CD4-positive, alpha-beta T cell treated with Interleukin-6 at 100 ng/mL for 8 hours (primary cell): Measurements from ENCODE around the gene ZBTB44.
"Not testable (repeated sequence)": the region's sequence is repeated elsewhere in the genome, so short reads cannot be mapped to it uniquely, and the experiment has no call there.

ENCODE experiments used
- DNase-seq: peaks from one replicate; pipeline ENCODE4 v3.0.0-alpha.2; 2020; ENCODE audit warnings: mixed read lengths, low spot score

The ZBTB44 gene

DNA sequence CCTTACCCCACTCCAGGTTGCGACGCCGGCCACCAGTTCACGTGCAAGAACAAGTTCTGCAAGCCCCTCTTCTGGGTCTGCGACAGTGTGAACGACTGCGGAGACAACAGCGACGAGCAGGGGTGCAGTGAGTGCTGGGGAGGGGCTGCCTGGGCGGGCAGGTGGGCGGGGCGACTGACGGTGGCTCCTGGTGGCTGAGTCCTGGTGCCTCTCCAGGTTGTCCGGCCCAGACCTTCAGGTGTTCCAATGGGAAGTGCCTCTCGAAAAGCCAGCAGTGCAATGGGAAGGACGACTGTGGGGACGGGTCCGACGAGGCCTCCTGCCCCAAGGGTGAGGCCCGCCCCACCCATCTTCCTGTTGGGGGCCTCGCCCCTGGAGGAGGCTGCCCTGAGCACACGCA lies 116.4 kb downstream of the ZBTB44 start:
- DNase-seq, result no peak

DNA sequence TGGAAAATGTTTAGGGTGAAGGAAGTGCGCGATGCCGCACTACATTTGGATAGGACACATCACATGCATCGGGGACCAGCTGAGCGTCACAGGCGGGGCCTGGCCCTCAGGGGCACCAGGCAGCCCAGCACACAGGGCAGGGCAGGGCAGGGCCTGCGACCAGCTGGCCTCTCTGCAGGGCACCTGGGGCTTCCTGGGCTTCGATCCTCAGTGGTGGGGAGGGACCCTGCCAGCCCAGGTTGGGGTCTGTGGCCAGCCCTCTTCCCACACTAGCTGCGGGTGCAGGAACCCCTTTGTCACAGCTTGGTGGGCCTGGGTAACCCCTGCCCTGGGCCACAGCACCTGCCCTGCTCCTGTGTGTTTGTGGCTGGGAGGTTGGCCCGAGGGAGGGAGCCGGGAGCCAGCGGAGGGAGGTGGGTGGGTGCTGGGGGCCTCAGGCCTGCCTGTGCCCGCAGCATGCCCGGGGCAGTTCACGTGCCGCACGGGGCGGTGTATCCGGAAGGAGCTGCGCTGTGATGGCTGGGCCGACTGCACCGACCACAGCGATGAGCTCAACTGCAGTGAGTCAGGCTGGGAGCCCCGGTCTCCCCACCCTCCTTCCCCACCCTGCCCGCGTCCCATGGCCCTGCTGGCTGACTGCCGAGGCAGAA lies 117.2 kb downstream of the ZBTB44 start:
- no peak for DNase-seq

DNA sequence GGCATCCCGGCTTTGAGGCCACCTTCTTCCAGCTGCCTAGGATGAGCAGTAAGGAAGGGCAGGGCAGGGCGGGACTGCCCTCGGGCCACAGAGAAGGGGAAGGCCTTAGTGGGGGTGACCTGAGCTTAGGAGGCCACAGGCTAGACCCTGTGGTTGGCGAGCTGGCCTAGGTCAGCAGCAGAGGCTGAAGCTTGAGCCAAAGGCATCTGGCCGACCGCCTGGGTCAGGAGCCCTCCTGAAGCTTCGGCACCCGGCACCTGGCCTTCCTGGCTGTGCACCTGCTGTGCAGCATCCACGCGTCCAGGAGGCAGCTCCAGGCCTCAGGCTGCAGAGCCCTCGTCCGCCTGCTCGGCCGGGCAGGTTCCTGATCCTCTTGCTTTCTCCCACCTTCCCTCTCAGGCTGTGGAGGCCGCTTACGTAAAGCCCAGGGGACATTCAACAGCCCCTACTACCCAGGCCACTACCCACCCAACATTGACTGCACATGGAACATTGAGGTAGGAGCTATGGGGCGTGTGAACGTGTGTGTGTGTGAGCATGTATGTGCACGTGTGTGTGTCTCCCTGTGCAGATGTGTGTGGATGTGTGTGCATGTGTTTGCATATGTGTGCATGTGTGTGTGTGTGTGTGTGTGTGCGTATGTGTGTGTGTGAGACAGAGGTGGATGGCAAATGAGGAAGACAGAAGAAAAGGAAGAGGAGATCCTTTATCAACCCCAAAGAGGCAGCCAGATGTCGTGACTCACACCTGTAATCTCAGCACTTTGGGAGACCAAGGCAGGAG lies 120.3 kb downstream of the ZBTB44 start:
- no peak for DNase-seq

DNA sequence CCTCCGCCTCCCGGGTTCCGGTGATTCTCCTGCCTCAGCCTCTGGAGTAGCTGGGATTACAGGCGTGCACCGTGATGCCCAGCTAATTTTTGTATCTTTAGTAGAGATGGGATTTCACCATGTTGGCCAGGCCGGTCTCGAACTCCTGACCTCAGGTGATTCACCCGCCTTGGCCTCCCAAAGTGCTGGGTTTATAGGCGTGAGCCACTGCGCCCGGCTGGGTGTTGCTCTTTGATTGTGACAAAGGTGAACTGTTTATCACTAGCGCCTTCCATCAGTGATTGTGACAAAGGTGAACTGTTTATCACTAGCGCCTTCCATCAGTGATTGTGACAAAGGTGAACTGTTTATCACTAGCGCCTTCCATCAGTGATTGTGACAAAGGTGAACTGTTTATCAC lies 121.2 kb downstream of the ZBTB44 start:
- DNase-seq, result not testable (repeated sequence)

DNA sequence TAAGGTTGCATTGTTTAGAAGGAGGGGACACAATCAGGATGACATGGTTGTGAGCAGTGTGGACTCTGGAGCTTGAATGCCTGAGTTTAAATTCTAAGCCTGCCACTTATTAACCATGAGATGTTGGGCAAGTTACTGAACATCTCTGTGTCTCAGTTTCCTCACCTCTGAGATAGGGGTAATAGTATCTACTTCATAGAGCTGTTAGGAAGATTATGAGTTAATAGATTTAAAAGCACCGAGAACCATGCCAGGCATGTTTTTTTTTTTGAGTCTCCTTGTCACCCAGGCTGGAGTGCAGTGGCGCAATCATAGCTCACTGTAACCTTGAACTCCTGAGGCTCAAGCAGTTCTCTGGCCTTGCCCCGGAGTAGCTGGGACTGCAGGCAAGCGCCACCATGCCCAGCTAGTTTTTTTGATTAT lies 121.9 kb downstream of the ZBTB44 start:
- no peak for DNase-seq

DNA sequence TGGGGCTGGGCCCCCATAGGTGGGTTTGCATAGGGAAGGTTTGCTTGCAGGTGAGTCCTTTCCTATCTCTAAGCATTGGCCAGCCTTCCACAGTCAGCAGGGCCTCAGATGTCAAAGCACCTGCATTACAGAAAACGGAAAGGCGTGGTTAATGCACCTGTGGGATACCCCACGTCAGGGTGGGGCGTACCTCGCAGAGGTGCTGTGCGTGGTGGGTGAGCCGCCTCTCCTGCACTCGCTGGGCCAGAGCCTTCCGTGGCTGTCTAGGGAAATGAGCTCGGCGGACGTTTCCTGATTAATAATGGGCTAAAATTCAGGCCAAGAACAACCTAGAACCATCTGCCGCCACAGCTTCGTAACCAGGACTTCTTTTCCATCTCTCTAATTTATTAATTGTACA lies 122.8 kb downstream of the ZBTB44 start:
- no peak for DNase-seq

DNA sequence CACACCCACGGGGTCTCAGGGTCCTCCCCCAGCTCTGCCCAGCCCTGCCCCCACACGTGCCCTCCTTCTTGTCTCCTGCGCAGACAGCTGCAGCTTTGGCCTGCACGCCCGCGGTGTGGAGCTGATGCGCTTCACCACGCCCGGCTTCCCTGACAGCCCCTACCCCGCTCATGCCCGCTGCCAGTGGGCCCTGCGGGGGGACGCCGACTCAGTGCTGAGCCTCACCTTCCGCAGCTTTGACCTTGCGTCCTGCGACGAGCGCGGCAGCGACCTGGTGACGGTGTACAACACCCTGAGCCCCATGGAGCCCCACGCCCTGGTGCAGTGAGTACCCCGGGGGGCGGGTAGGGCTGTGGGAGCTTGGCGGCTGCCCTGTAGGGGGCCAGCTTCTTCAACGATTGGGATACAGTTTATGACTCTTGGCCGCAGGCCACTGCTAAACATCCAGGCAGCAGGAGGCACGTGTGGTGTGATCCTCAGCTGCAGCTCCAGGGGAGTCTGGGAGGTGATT lies 124.3 kb downstream of the ZBTB44 start:
- DNase-seq, result no peak

DNA sequence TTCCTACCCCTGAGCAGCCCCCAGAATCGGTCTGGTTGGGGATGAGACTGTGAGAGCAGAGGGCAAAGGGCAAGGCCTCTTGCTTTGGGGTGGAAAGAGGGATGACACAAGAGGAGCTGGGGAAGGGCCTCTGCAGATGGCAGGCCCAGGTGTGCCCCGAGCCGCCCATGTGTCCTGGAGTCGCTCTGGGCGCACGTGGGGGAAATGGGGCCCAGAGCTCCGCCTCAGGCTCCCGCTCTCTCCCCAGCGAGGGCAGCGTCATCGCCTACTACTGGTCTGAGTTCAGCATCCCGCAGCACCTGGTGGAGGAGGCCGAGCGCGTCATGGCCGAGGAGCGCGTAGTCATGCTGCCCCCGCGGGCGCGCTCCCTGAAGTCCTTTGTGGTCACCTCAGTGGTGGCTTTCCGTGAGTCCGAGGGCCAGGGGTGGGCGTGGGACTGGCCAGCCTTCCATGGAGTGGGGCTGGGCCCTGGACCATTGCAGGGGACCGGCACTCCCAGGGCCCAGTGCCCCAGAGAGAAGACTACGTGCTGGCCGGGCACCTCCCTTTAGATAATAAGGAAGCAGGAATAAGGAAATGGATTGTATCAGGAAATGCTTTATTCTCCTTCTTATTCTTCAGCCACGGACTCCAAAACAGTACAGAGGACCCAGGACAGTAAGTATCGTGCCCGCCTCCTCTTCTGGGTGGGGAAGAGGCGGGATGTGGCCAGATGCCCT lies 125.1 kb downstream of the ZBTB44 start:
- DNase-seq, result no peak

DNA sequence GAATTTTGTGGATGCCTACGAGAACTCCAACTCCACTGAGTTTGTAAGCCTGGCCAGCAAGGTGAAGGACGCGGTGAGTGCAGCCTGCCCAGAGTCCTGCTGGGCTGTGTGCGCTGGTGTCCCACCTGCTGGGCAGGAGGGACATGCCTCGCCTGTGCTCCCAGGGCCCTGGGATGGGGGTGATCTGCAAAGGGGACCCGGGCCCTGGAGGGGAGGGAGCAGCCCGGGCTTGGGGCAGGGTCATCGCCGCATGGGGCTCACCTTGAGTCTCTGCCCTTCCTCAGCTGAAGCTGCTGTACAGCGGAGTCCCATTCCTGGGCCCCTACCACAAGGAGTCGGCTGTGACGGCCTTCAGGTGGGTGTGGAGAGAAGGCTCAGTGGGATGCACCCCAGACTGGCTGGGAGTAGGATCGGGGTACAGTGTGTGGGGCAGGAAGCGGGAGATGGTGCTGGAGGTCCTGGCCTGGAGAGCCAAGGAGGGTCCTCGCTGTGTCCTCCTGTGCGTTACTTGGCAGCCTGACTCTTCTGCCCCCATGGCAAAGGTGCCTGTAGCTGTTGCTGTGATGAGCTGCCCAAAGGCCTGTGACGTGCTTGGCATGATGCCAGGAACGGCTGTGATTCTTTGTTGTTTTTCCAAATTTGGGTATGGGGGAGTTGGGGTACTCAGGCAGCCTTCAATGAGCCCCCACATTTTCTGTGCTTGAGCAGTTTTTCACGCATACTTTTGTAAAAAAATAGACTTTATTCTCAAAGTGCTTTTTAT lies 126.0 kb downstream of the ZBTB44 start:
- no peak for DNase-seq

DNA sequence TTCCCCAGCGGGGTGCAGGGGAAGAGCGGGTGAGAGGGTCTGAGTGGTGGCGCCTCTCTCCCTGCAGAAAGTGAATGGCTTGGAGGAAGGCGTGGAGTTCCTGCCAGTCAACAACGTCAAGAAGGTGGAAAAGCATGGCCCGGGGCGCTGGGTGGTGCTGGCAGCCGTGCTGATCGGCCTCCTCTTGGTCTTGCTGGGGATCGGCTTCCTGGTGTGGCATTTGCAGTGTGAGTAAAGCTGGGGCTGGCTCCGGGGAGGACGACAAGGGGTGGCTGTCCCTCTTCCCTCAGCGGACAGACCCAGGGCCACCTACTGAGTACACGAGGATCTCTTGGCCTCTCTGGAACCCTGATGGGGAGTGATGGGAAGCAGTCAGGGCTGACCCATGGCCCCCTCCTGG lies 126.7 kb downstream of the ZBTB44 start:
- no peak for DNase-seq

DNA sequence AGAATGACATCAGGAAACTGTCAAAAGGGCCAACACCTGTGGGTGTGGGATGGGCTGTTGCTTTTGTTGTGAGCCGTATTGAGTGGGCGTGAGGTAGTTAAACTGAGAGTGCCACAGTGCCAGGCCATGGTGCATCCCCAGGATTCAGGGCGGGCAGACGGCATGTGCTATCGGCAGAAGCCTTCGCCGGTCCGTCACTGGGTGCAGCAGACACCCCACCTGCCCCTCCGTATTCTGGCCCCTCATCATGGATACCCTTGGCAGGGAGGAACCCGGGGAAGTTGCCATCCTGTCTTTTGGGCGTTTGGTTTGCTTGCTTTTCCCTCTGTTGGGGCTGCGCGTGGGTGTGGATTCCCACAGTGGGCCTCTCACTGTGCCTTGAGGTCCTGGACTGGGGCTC lies 127.6 kb downstream of the ZBTB44 start:
- no peak for DNase-seq

DNA sequence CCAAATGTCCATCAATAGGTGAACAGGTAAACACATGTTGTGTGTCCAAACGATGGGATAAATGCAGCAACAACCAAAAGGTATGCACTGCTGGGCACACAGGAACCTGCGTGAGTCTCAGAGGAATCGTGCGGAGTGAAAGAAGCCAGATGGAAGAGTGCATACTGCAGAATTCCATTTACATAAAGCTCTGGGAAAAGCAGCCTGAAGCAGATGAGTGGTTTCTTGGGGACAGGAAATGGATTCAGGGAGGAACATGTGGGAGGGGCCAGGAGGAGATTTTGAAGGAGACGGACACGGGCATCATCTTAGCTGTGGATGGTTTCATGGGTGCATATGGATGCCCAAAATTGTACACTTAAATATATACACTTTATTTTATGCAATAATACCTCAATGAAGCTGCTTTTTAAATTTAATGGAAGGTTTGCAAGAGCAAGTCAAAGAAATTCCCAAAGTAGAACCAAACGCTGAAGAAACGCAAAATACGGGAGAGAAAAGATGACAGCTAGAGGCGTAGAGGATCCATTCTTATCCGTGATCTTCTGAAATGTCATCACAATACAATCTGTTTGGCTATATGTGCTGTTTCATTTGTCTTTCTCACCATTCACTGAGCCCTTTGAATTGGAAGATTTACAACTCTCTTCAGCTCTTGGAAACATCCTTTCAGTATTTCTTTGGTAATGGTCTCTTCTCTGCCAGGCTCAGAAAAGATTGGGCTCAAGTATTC lies 130.7 kb downstream of the ZBTB44 start:
- DNase-seq, result no peak

DNA sequence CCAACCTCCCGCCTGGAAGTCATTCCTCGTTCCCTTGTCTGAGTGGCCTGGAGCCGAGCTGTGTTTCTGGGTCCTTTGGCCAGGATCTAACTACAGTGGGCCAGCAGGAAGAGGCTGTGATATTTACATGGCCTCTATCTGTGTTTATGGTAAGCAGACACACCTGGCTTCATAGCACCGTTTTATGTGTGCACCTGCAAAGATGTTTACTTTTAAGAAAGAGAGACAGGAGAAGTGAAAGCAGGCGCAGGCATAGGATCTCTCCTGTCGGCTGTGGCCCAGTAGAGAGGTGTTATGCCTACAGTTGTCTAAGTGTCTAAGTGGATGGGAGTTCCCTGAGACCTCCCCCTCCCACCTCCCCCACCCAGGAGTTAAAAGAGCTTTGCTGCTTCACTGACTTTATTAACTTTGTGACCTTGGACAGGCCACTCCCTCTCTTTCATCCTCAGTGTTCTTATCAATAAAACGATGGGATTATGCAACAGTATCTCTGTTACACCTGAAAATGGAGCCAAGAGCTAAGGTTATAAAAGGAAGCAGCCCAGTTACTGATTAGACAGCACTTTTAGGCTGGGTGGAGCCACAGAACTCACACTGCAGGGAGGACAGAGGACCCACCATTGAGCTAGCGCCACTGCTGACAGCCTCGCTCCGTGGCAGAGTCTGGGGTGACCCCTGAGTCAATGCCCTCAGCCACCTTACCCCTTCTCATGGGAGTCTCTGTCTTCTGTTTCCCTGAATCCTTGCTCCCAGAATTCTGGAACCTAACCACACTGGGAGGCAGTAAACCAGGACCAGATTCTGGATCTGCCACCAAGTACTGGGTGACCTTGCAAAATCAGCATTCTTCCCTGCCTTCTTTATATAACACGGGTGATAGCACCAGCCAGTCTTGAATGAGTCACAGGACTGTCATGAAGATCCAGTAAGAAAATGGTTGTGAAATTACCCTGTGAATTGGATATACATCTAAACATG lies 133.1 kb downstream of the ZBTB44 start:
- no peak for DNase-seq

DNA sequence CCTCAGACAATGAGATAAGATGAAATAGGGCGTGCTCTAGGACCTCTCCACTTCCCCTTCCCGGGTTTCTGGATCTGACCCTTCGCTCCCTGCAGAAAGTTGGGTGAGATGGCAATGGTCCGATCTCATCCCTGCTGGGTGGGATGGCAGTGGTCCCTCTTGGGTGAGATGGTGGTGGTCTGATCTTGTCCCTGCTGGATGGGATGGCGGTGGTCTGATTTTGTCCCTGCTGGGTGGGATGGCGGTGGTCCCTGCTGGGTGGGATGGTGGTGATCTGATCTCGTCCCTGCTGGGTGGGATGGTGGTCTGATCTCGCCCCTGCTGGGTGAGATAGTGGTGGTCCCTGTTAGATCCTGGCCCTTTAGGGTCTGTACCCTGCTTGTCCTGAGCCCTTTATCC lies 133.8 kb downstream of the ZBTB44 start:
- DNase-seq, result no peak

DNA sequence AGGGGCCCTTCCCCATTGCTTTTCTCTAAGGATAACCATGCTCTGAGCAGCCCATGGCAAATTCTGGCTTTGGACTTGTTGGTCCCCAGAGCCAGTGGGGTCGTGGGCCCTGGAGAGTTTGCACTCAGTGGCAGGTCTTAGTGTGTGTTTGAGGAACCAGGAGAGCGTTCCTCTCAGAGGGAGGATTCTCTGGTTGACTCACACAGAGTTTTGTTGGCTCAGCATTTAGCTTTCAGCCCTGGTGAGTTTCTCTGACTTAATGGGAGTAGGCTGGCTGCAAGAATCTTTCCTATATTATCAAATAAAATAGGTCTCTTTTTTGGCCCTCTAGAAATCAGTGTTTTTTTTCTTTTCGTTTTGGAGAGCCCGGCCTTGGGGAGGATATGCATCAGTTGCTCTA lies 134.2 kb downstream of the ZBTB44 start:
- DNase-seq, result no peak

DNA sequence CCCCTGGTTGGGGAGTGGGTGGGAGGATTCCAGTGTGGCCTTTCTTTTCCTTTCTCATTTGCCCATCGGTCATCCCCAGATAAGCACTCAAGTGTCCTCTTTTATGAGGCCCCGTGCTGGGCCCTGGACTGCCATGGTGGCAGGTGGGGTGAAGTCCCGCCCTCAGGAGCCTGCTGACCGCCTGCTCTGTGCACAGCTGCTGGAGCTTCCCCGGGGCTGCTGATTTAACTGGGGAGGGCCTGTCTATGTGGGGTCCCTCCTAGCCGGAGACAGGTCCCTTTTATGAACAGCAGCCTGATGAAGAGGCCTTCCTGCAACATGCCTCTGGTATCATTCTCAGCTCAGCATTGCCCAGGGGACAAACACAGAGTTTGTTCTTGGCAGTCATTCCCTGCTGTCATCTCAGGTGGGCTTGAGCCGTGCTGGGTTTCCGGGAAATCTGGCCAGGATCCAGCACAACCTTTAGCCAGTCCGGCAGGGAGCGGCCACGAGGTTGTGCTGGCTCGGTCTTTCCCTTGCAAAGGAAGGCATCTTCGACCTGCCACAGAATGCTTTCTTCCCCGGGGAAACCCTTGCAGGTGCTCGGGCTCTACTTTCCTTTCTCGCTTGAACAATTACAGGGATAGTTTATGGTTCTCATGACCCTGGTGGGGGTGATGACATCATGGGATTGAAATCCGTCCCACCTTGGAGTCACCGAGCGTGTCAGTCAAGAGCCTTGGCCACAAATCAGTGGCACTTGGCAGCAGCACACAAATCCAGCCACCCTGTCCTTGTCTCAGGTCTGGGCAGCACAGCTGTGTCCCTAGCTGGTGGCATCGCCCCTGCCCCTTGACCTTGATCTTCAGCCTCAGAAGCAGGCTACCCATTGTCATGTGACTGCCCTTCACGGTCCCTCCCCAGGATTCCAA lies 135.1 kb downstream of the ZBTB44 start:
- no peak for DNase-seq

DNA sequence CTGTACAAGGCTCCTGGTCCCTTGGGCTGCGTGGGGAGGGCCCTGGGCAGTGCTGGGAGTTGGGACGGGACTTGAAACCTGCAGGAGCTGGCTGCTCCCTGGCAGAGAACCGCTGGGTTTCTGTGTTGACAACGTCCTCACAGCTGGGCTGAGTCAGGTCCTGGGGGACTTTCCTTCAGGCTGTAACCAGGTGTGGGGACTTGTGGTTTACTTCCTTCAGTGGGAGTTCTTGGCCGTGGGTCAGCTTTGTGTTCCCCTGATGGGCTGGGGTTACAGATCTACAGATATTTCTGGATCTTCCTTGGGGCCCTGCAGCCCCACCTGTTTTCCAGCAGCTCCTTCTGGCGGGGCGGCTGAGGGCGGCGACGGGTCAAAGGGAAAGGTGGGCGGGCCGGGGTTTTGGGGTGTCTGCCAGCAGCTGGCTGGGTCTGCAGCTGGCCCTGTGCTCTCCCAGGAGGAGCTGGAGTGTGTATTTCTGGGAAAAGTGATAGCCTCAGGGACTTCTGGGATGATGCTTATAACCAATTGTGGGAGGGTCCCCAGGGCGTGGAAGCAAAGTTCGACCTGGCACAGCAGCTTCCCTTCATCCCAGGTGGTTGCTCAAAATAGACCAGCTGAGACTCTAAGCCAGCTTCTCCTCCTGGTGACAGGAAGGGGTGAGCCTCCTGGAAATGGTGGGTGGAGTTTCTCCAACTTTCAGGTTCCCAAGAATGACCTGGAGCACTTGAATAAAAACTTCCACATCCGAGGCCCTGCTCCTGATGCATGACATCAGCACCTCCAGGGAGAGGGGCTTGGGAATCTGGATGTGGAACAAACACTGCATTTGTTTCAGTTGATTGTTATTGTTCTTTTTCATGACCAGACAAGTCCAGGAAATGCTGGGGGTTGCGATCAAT lies 136.0 kb downstream of the ZBTB44 start:
- no peak for DNase-seq

DNA sequence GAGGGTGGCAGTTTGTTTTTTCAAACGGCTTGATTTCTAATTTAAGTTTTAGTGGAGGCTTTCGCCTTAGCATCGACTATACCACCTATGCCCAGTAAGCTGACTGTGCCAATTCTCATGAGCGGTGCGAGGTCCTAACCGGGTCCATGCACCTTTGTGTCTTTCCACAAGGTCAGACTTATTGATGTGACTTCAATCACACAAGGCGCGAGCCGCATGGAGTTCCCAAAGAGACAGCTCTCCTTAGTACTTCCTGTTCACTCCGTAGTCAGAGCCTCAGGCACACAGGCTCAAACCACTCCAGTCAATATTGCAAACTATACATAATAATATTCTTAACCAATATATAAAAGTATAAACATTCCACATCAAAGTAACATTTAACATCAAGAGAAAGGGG lies 136.9 kb downstream of the ZBTB44 start:
- DNase-seq, result no peak
